ENCODE measurements around the gene IL24. TPM values are rescaled to one million over a fixed set of nuclear protein-coding genes. Genes with fewer than 3 reads are reported as not detected.

The IL24 gene
- total RNA-seq, 1 donor from 2014 or later = not detected

- no peaks in the 10 kb centered on the region for H3K9me3 Mint-ChIP-seq
- CTCF ChIA-PET = no interaction called here
- peaks cover 9% of the 10 kb centered on the region for H3K4me1 Mint-ChIP-seq
- H3K4me3 Mint-ChIP-seq = no peak overlapping the region
- no peaks in the 10 kb centered on the region for H3K36me3 Mint-ChIP-seq (ENCODE audit: low read depth)
- no peak for ATAC-seq (ENCODE audit: low read depth)
- intact Hi-C loops (cut with micrococcal nuclease) = no loop called here
- POLR2A ChIA-PET = no interaction called here
- no peak overlapping the region for H3K27ac Mint-ChIP-seq
- no peaks in the 10 kb centered on the region for H3K27me3 Mint-ChIP-seq
- no peak for TF ChIP-seq CTCF (IDR thresholded peaks at IDR 0.05)
- DNase-seq = no peak
Observed at GRCh38 chr1:206892351-206892984, 4.8 kb upstream of the IL24 start.

GRCh38 chr1:206893380-206893779, 3.9 kb upstream of the IL24 start:
- H3K27ac Mint-ChIP-seq = no peak overlapping the region

GRCh38 chr1:206895325-206895724, 1.9 kb upstream of the IL24 start:
- intact Hi-C loops (cut with micrococcal nuclease) = no loop called here
- Mint-ChIP-seq H3K27me3 (no peaks in the 10 kb centered on the region), H3K36me3 (ENCODE audit: low read depth) (no peaks in the 10 kb centered on the region), H3K9me3 (no peaks in the 10 kb centered on the region), H3K4me1 (peaks cover 20% of the 10 kb centered on the region), H3K4me3 (no peak overlapping the region), H3K27ac (no peak overlapping the region)
- DNase-seq (no peak), ATAC-seq (ENCODE audit: low read depth) (no peak)
- CTCF ChIA-PET = no interaction called here
- POLR2A ChIA-PET = interaction anchor here (0.8 kb wide), 1 partner anchor 10 kb away, joined by 4 read pairs; no protein-coding TSS in a partner anchor
- no peak for TF ChIP-seq CTCF (IDR thresholded peaks at IDR 0.05)

More at GRCh38 chr1:206893380-206893779, 3.9 kb upstream of the IL24 start:
- Mint-ChIP-seq H3K27me3 (no peaks in the 10 kb centered on the region), H3K4me3 (no peak overlapping the region), H3K9me3 (no peaks in the 10 kb centered on the region), H3K36me3 (ENCODE audit: low read depth) (no peaks in the 10 kb centered on the region), H3K4me1 (peaks cover 9% of the 10 kb centered on the region)
- ATAC-seq (ENCODE audit: low read depth) (no peak), DNase-seq (no peak)
- no peak for TF ChIP-seq CTCF (IDR thresholded peaks at IDR 0.05)
- ChIA-PET CTCF (interaction anchor here (0.9 kb wide), 1 partner anchor 19 kb away, joined by 6 read pairs; no protein-coding TSS in a partner anchor), POLR2A (no interaction called here)
- intact Hi-C loops (cut with micrococcal nuclease) = no loop called here

GRCh38 chr1:206895837-206896242, 1.4 kb upstream of the IL24 start:
- CTCF ChIA-PET = no interaction called here
- H3K27me3 Mint-ChIP-seq = no peaks in the 10 kb centered on the region
- H3K4me1 Mint-ChIP-seq = peaks cover 21% of the 10 kb centered on the region
- POLR2A ChIA-PET = no interaction called here
- TF ChIP-seq CTCF (IDR thresholded peaks at IDR 0.05) = no peak
- H3K27ac Mint-ChIP-seq = no peak overlapping the region
- no peaks in the 10 kb centered on the region for H3K36me3 Mint-ChIP-seq (ENCODE audit: low read depth)
- no peak for DNase-seq
- ATAC-seq (ENCODE audit: low read depth) = no peak
- no peaks in the 10 kb centered on the region for H3K9me3 Mint-ChIP-seq
- intact Hi-C loops (cut with micrococcal nuclease) = no loop called here
- H3K4me3 Mint-ChIP-seq = no peak overlapping the region

- H3K9me3 Mint-ChIP-seq = no peaks in the 10 kb centered on the region
- TF ChIP-seq CTCF (IDR thresholded peaks at IDR 0.05) = no peak
- no peak for ATAC-seq (ENCODE audit: low read depth)
- H3K27me3 Mint-ChIP-seq = no peaks in the 10 kb centered on the region
- CTCF ChIA-PET = no interaction called here
- no peak for DNase-seq
- POLR2A ChIA-PET = no interaction called here
- H3K4me3 Mint-ChIP-seq = no peak overlapping the region
- no peak overlapping the region for H3K27ac Mint-ChIP-seq
- H3K4me1 Mint-ChIP-seq = peaks cover 22% of the 10 kb centered on the region
- intact Hi-C loops (cut with micrococcal nuclease) = no loop called here
- H3K36me3 Mint-ChIP-seq (ENCODE audit: low read depth) = no peaks in the 10 kb centered on the region
Observed at GRCh38 chr1:206896261-206896660, 982 bp upstream of the IL24 start.
